HepG2 (cell line): ENCODE data around the gene IGFLR1. TPM values are rescaled to one million over a fixed set of nuclear protein-coding genes. Genes with fewer than 3 reads are reported as not detected.
"Not testable (repeated sequence)": the region's sequence is repeated elsewhere in the genome, so short reads cannot be mapped to it uniquely, and the experiment has no call there.

ENCODE experiments used
- ATAC-seq: fragments of 200-7000 bp; cut with Tn5 transposase; 3 replicates; pipeline ENCODE4 v1.9.1; 2020; ENCODE audit warnings: mild to moderate bottlenecking, moderate library complexity
- BruUV-seq: library from RNA; stranded (reverse); fragments of 400-500 nt; replicated peaks from 2 replicates; lab custom pipeline; 2021; lab: Mats Ljungman, UMichigan
- CTCF ChIA-PET: fragments of 300-600 bp; formaldehyde crosslinking; extraction: SDS; loops from one replicate; lab custom pipeline; 2021; ENCODE audit warnings: low total read pairs, inconsistent platforms, low intra/inter-chr PET ratio; lab: Yijun Ruan, JAX
- POLR2A ChIA-PET: fragments of 350-600 bp; sonication (Branson Sonifier 250); formaldehyde crosslinking; loops from one replicate; lab custom pipeline; 2020; ENCODE audit warnings: antibody characterized with exemption, inconsistent platforms; lab: Yijun Ruan, JAX
- DNase-seq: peaks from one replicate; pipeline ENCODE4 v3.0.0-alpha.2; 2015; ENCODE audit warnings: low spot score
- FAIRE-seq: peaks from 3 replicates; lab custom pipeline; 2011; peaks lifted over from hg19 to GRCh38; lab: Jason Lieb, UNC
- H2AFZ ChIP-seq: one replicate; pipeline ENCODE4 v1.6.1; 2011; ENCODE audit warnings: low read length, inconsistent platforms
- H3K27ac ChIP-seq: fragments of 300-600 bp; 3 replicates; pipeline ENCODE4 v1.8.0; 2011; ENCODE audit warnings: mixed run types, mild to moderate bottlenecking, mixed read lengths, low read length, inconsistent platforms; ENCODE audit not compliant: insufficient read depth; ENCODE audit errors: extremely low read length
- H3K27me3 ChIP-seq, 2 experiments: fragments of 200-600 bp in 1 of 2; 2 replicates in 1 of 2; 3 replicates in 1 of 2; pipeline versions ENCODE4 v1.6.0 to v1.8.0; 2011; ENCODE audit warnings: low read length in 2 of 2, mild to moderate bottlenecking in 2 of 2, moderate library complexity in 2 of 2, inconsistent platforms in 1 of 2; ENCODE audit not compliant: insufficient read depth in 2 of 2, control insufficient read depth in 1 of 2
- H3K36me3 ChIP-seq, 2 experiments: fragments of 200-600 bp in 1 of 2; replicated peaks in 1 of 2; 2 replicates in 1 of 2; 3 replicates in 1 of 2; pipeline versions ENCODE4 v1.5.1 to v1.8.0; 2011; ENCODE audit warnings: low read length in 2 of 2, inconsistent platforms in 1 of 2; ENCODE audit not compliant: insufficient read depth in 2 of 2, control insufficient read depth in 1 of 2
- H3K4me1 ChIP-seq: 2 replicates; pipeline ENCODE4 v1.5.1; 2012; ENCODE audit warnings: low read length, inconsistent platforms; ENCODE audit not compliant: insufficient read depth
- H3K4me2 ChIP-seq: 2 replicates; pipeline ENCODE4 v1.6.0; 2011; ENCODE audit warnings: low read depth, low read length, inconsistent platforms
- H3K4me3 ChIP-seq, 3 experiments: fragments of 200-600 bp in 1 of 3; sonication (generic), shearing (Covaris generic) in 1 of 3; replicated peaks in 1 of 3; 2 replicates each; pipeline ENCODE4 v1.5.1; 2011 to 2016; ENCODE audit warnings: low read length in 3 of 3, inconsistent platforms in 2 of 3, low read depth in 2 of 3, mild to moderate bottlenecking in 2 of 3, control low read depth in 1 of 3, mixed read lengths in 1 of 3; ENCODE audit not compliant: insufficient read depth in 1 of 3
- H3K79me2 ChIP-seq: one replicate; pipeline ENCODE4 v1.6.1; 2011; ENCODE audit warnings: low read length, inconsistent platforms; ENCODE audit not compliant: insufficient read depth
- H3K9ac ChIP-seq: 2 replicates; pipeline ENCODE4 v1.6.0; 2011; ENCODE audit warnings: mild to moderate bottlenecking, low read depth, low read length, inconsistent platforms; ENCODE audit not compliant: insufficient read depth
- H3K9me3 ChIP-seq: 2 replicates; pipeline ENCODE4 v1.5.1; 2012; ENCODE audit warnings: mild to moderate bottlenecking, low read length
- H4K20me1 ChIP-seq: 2 replicates; pipeline ENCODE4 v1.6.0; 2011; ENCODE audit warnings: inconsistent platforms, mild to moderate bottlenecking, low read length, moderate library complexity; ENCODE audit not compliant: insufficient read depth
- AGO2 ChIP-seq: fragments of 200-400 bp; formaldehyde crosslinking; optimal IDR thresholded peaks from 2 replicates; pipeline ENCODE3; 2017; ENCODE audit warnings: mild to moderate bottlenecking, low read depth, low read length, moderate library complexity
- NFATC3 ChIP-seq: sonication (generic); formaldehyde crosslinking; IDR thresholded peaks from 2 replicates; pipeline ENCODE4 v1.5.1; 2020; ENCODE audit warnings: mild to moderate bottlenecking, missing genetic modification reagents
- PHB2 ChIP-seq: fragments of 450-650 bp; IDR thresholded peaks from 2 replicates; pipeline ENCODE4 v1.6.1; 2018; ENCODE audit not compliant: partially characterized antibody
- PHF21A ChIP-seq: sonication (generic); formaldehyde crosslinking; IDR thresholded peaks from 2 replicates; pipeline ENCODE4 v1.5.0; 2020; ENCODE audit warnings: mild to moderate bottlenecking, missing genetic modification reagents
- RBFOX2 ChIP-seq: fragments of 200-400 bp; formaldehyde crosslinking; IDR thresholded peaks from 2 replicates; pipeline ENCODE4 v1.6.1; 2017; ENCODE audit warnings: low read depth, mild to moderate bottlenecking, low read length
- SETDB1 ChIP-seq: sonication (generic); formaldehyde crosslinking; IDR thresholded peaks from 2 replicates; pipeline ENCODE4 v1.5.1; 2020; ENCODE audit warnings: missing genetic modification reagents, mild to moderate bottlenecking, borderline replicate concordance
- TARDBP ChIP-seq: sonication (generic); formaldehyde crosslinking; IDR thresholded peaks from 2 replicates; pipeline ENCODE4 v1.8.0; 2022; ENCODE audit warnings: mild to moderate bottlenecking, missing genetic modification reagents
- ZNF275 ChIP-seq: sonication (generic); formaldehyde crosslinking; IDR thresholded peaks from 2 replicates; pipeline ENCODE4 v1.8.0; 2022; ENCODE audit warnings: missing genetic modification reagents, mild to moderate bottlenecking, inconsistent platforms, borderline replicate concordance
- ZNF335 ChIP-seq: sonication (generic); formaldehyde crosslinking; IDR thresholded peaks from 2 replicates; pipeline ENCODE4 v1.4.0; 2020; ENCODE audit warnings: missing genetic modification reagents
- WGBS: methylation state at CpG from one replicate; pipeline ENCODE4 v1.1.6; 2017; ENCODE audit warnings: low lambda C conversion rate; 5-methylcytosine and 5-hydroxymethylcytosine counted together
- in situ Hi-C: cut with HindIII; loops from 2 replicates; pipeline ENCODE4 v1.10.0; 2017; ENCODE audit warnings: low pct_unique_long_range_greater_than_20kb; ENCODE audit not compliant: extremely low pct_ligation_motif_present
- intact Hi-C: fragments of 100-400 bp; cut with micrococcal nuclease; formaldehyde crosslinking; loops from one replicate; pipeline ENCODE4 v1.10.0; 2022; ENCODE audit not compliant: unreplicated experiment
- polyA plus RNA-seq, 8 experiments: library from polyadenylated mRNA; depleted of rRNA in 3 of 8; stranded (reverse) in 7 of 8; unstranded in 1 of 8; fragments of >200 nt; fragmentation: Illumina TruSeq in 4 of 8; extraction: Trizol in 4 of 8; gene quantifications; 2 replicates each; pipeline versions ENCODE4 v1.2.1 to v1.2.3, GENCODE V29; 2011 to 2016; ENCODE audit warnings: low read depth in 4 of 8, missing spikeins in 1 of 8, mixed read lengths in 1 of 8; ENCODE audit not compliant: insufficient read depth in 1 of 8
- total RNA-seq, 5 experiments: library from RNA; depleted of rRNA; stranded (reverse); fragments of >200 nt; fragmentation: Illumina TruSeq; extraction: Trizol; gene quantifications; 2 replicates each; pipeline ENCODE4 v1.2.3, GENCODE V29; 2016; ENCODE audit warnings: low read depth in 1 of 5

The IGFLR1 gene
- total and polyA plus RNA-seq, 2 of the 13 experiments (the other 11 are each of a cell fraction or from before 2014, with no cell fraction given), result 5.4 to 8.9 TPM

GRCh38 chr19:35725216-35725861, 16.9 kb downstream of the IGFLR1 start (continued):
- TF ChIP-seq NFATC3 (CRISPR knock-in tag) (no peak), PHB2 (no peak), PHF21A (no peak), ZNF335 (CRISPR knock-in tag) (no peak), AGO2 (peak; percentile 43), TARDBP (CRISPR knock-in tag) (no peak)

GRCh38 chr19:35724560-35724959, 17.7 kb downstream of the IGFLR1 start:
- ChIA-PET POLR2A (interaction anchor here (1.6 kb wide), 1 partner anchor 16 kb away, joined by 5 read pairs; no protein-coding TSS in a partner anchor), CTCF (no interaction called here)
- 97% methylated on average over 12 of the region's 12 CpGs for WGBS
- H3K79me2 ChIP-seq, result peaks cover 7% of the 10 kb centered on the region
- BruUV-seq, result no TSS peak
- peaks cover 8% of the 10 kb centered on the region for H3K4me1 ChIP-seq
- peaks cover 61 to 88% of the 10 kb centered on the region in 2 experiments for H3K36me3 ChIP-seq
- no peak for DNase-seq
- ATAC-seq, result no peak
- TF ChIP-seq ZNF275 (CRISPR knock-in tag) (no peak), RBFOX2 (0 out of 2 replicates have a peak, but pooled peaks have one; percentile 25), SETDB1 (CRISPR knock-in tag) (no peak), AGO2 (peak; percentile 42)
- no peak overlapping the region for H3K4me3 ChIP-seq
- H3K27me3 ChIP-seq, result no peaks in the 10 kb centered on the region
- no peak overlapping the region for H3K27ac ChIP-seq
- no peak for FAIRE-seq
- in situ Hi-C loops (no loop called here), intact Hi-C loops (no loop called here)
- no peak overlapping the region for H3K4me2 ChIP-seq
- H3K9ac ChIP-seq, result no peak overlapping the region
- H2AFZ ChIP-seq, result no peak overlapping the region
- H4K20me1 ChIP-seq, result no peaks in the 10 kb centered on the region
- no peaks in the 10 kb centered on the region for H3K9me3 ChIP-seq

- H3K9me3 ChIP-seq, H3K4me1 ChIP-seq, in situ Hi-C loops, BruUV-seq, H3K4me3 ChIP-seq, ATAC-seq, H3K4me2 ChIP-seq, H2AFZ ChIP-seq, intact Hi-C loops, H3K27ac ChIP-seq, CTCF ChIA-PET, H3K27me3 ChIP-seq, FAIRE-seq, H4K20me1 ChIP-seq, H3K9ac ChIP-seq, DNase-seq: not testable (repeated sequence)
- POLR2A ChIA-PET, result interaction anchor here (1.6 kb wide), 1 partner anchor 16 kb away, joined by 5 read pairs; no protein-coding TSS in a partner anchor
- Histone ChIP-seq H3K36me3 (peaks cover 58 to 84% of the 10 kb centered on the region in 2 experiments), H3K79me2 (peaks cover 11% of the 10 kb centered on the region)
- 100% methylated on average over 7 of the region's 7 CpGs for WGBS
These were observed 18.1 kb downstream of the IGFLR1 start for GRCh38 chr19:35724132-35724531.
